Measurements from ENCODE around the gene SCTR.

DNA sequence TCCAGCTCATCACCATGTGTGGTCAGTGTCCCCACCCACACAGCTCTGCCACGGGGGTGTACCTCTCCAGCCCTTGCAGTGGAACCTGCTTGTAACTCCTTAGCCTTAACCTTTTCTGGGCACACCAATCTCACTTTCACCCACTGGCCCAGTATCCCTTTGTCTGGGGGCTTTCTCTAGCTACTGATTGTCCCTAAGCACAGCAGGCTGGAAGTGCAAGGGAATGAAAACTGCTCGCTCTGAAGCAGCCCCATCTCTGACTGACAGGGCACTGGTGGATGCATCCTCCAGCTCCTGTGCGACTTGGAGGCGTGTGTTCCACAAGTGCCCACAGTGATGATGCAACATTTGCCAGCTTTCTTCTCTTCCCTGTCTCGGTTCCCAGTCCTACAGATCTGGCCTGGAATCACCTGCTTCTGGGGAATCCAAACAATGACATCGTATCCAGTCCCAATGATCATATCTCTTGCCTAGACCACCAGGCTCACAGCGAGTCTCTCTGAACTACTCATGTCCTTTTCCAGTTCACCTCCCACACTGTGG is 33.6 kb downstream of the SCTR start:
- TF ChIP-seq POLR2A (IDR thresholded peaks at IDR 0.05): no peak
- TF ChIP-seq CTCF (IDR thresholded peaks at IDR 0.05): no peak
- no peak for TF ChIP-seq EP300 (IDR thresholded peaks at IDR 0.05)
- TF ChIP-seq POLR2AphosphoS5 (IDR thresholded peaks at IDR 0.05): no peak
